ENCODE results near the gene DOK1.

- TF ChIP-seq CTCF (IDR thresholded peaks at IDR 0.05) (no peak), SIN3A (IDR thresholded peaks at IDR 0.05; ENCODE audit: borderline replicate concordance, insufficient read depth, low read depth, low read length) (no peak), POLR2AphosphoS5 (IDR thresholded peaks at IDR 0.05; ENCODE audit: low read depth, low read length) (no peak), REST (IDR thresholded peaks at IDR 0.05; ENCODE audit: insufficient read depth in 1 of 2, low read depth in 2 of 2, low read length in 1 of 2) (no peak), TCF7L2 (IDR thresholded peaks at IDR 0.05; ENCODE audit: low read depth, low read length) (no peak)
These were observed 1.4 kb upstream of the DOK1 start for GRCh38 chr2:74552914-74553811.

All from Panc1 (cell line).